SJCRH30 (cell line): ENCODE measurements around the gene OGFR. TPM values are rescaled to one million over a fixed set of nuclear protein-coding genes. Genes with fewer than 3 reads are reported as not detected.
A peak's percentile ranks its signal among the peaks of the same experiment; 100 is the strongest.
"Not testable (repeated sequence)": the region's sequence is repeated elsewhere in the genome, so short reads cannot be mapped to it uniquely, and the experiment has no call there.

ENCODE experiments used
- DNase-seq, 2 experiments: peaks; one replicate each; pipeline ENCODE4 v3.0.0-alpha.2; 2015 to 2020
- H3K27ac ChIP-seq: fragments of 250-450 bp; sonication (Bioruptor Pico); 2 replicates; pipeline ENCODE4 v1.5.1; 2020; ENCODE audit warnings: mild to moderate bottlenecking, moderate library complexity
- H3K27me3 ChIP-seq: fragments of 250-450 bp; sonication (Bioruptor Pico); 2 replicates; pipeline ENCODE4 v1.5.1; 2020; ENCODE audit warnings: mild to moderate bottlenecking, moderate library complexity
- H3K36me3 ChIP-seq: fragments of 250-450 bp; sonication (Bioruptor Pico); 2 replicates; pipeline ENCODE4 v1.5.1; 2020; ENCODE audit warnings: mild to moderate bottlenecking, moderate library complexity
- H3K4me1 ChIP-seq: fragments of 250-450 bp; sonication (Bioruptor Pico); 2 replicates; pipeline ENCODE4 v1.5.1; 2020; ENCODE audit warnings: mild to moderate bottlenecking, moderate library complexity
- H3K4me3 ChIP-seq: fragments of 250-450 bp; sonication (Bioruptor Pico); 2 replicates; pipeline ENCODE4 v1.5.1; 2020; ENCODE audit warnings: mild to moderate bottlenecking, moderate library complexity
- H3K9me3 ChIP-seq: fragments of 250-450 bp; sonication (Bioruptor Pico); replicated peaks from 2 replicates; pipeline ENCODE4 v1.5.1; 2020; ENCODE audit warnings: mild to moderate bottlenecking, moderate library complexity
- total RNA-seq: library from RNA; depleted of rRNA; stranded (reverse); fragments of >200 nt; shearing (Covaris generic); gene quantifications from 2 replicates; pipeline ENCODE4 v1.2.3, GENCODE V29; 2014

Gene OGFR
- total RNA-seq, 1 experiment from 2014 or later, result 49.0 TPM

DNA sequence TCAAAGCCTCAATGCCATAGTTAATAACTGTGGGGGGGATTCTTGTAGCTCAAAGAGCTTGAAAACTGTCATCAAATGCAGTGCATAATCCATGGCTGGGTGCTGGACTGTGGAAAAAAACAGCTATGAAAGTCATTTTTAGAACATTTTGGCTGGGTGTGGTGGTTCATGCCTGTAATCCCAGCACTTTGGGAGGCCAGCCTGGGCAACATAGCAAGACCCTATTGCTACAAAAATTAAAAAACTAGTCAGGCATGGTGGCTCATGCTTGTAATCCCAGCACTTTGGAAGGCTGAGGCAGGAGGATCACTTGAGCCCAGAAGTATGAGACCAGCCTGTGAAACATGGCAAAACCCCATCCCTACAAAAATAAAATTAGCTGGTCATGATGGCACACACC is 44.8 kb downstream of the OGFR start:
- H3K27ac ChIP-seq, result no peak overlapping the region
- H3K4me3 ChIP-seq, result no peak overlapping the region
- peaks cover 44% of the 10 kb centered on the region for H3K36me3 ChIP-seq
- no peaks in the 10 kb centered on the region for H3K4me1 ChIP-seq
- no peak for DNase-seq
- no peaks in the 10 kb centered on the region for H3K27me3 ChIP-seq
- H3K9me3 ChIP-seq, result no peaks in the 10 kb centered on the region

GRCh38 chr20:62850333-62850974 is 45.8 kb downstream of the OGFR start:
- Histone ChIP-seq H3K4me1 (no peaks in the 10 kb centered on the region), H3K9me3 (no peaks in the 10 kb centered on the region), H3K36me3 (peaks cover 48% of the 10 kb centered on the region), H3K4me3 (no peak overlapping the region), H3K27me3 (no peaks in the 10 kb centered on the region), H3K27ac (no peak overlapping the region)
- no peak for DNase-seq

DNA sequence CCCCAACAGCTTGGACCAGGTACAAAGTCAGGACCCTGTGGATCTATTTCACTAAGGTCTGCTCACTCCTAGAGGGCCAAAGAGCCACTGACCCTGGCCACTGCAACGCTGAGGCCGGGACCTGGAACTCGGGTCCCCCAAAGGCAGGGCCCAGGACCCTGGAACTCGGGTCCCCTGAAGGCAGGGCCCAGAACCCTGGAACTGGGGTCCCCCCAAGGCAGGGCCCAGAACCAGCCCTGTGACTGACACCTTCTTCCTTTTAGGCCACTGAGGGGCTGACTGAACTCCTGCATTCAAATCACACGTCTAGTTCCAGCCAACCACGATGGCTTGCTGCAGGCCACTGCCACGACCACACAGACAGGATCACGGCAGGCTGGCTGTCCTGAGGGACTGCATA is 47.6 kb downstream of the OGFR start:
- Histone ChIP-seq H3K27me3 (no peaks in the 10 kb centered on the region), H3K27ac (no peak overlapping the region), H3K9me3 (no peaks in the 10 kb centered on the region), H3K36me3 (peaks cover 59% of the 10 kb centered on the region), H3K4me1 (no peaks in the 10 kb centered on the region), H3K4me3 (no peak overlapping the region)
- DNase-seq, result no peak

DNA sequence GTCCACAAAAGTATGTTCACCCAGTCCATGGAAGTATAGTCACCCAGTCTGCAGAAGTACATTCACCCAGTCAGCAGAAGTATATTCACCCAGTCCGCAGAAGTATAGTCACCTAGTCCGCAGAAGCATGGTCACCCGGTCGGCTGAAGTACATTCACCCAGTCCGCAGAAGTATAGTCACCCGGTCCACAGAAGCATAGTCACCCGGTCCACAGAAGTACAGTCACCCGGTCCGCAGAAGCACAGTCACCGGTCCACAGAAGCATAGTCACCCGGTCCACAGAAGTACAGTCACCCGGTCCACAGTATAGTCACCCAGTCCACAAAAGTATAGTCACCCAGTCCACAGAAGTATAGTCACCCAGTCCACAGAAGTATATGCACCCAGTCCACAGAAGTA is 48.2 kb downstream of the OGFR start:
- H3K27me3 ChIP-seq, result no peaks in the 10 kb centered on the region
- no peak overlapping the region for H3K4me3 ChIP-seq
- H3K27ac ChIP-seq, result no peak overlapping the region
- no peaks in the 10 kb centered on the region for H3K9me3 ChIP-seq
- DNase-seq, result no peak
- peaks cover 63% of the 10 kb centered on the region for H3K36me3 ChIP-seq
- H3K4me1 ChIP-seq, result no peaks in the 10 kb centered on the region

DNA sequence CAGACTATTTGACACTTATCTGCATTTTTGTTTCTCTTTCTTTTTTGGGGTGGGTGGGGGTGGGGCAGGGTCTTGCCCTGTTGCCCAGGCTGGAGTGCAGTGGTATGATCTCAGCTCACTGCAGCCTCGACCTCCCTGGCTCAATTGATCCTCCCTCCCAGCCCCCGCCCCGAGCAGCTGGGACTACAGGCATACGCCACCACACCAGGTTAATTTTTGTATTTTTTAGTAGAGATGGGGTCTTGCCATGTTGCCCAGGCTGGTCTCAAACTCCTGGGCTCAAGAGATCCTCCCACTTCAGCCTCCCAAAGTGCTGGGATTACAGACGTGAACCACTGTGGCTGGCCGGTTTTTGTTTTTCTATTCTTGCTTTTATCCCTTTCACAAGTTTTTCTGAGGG is 48.7 kb downstream of the OGFR start:
- H3K36me3 ChIP-seq, result peaks cover 65% of the 10 kb centered on the region
- H3K9me3 ChIP-seq, H3K4me1 ChIP-seq, H3K4me3 ChIP-seq, H3K27ac ChIP-seq, H3K27me3 ChIP-seq, DNase-seq: not testable (repeated sequence)

- H3K4me1 ChIP-seq, result no peaks in the 10 kb centered on the region
- no peak overlapping the region for H3K4me3 ChIP-seq
- H3K27me3 ChIP-seq, result no peaks in the 10 kb centered on the region
- no peak overlapping the region for H3K27ac ChIP-seq
- DNase-seq, result no peak
- no peaks in the 10 kb centered on the region for H3K9me3 ChIP-seq
- H3K36me3 ChIP-seq, result peaks cover 68% of the 10 kb centered on the region
Measured at GRCh38 chr20:62854121-62854520, 49.5 kb downstream of the OGFR start.

- Histone ChIP-seq H3K27me3 (no peaks in the 10 kb centered on the region), H3K27ac (no peak overlapping the region), H3K4me1 (peaks cover 7% of the 10 kb centered on the region), H3K9me3 (no peaks in the 10 kb centered on the region), H3K36me3 (peaks cover 64% of the 10 kb centered on the region), H3K4me3 (no peak overlapping the region)
- no peak for DNase-seq
Measured at GRCh38 chr20:62855120-62855519, 50.5 kb downstream of the OGFR start.

- peaks cover 13% of the 10 kb centered on the region for H3K4me1 ChIP-seq
- H3K27me3 ChIP-seq, result no peaks in the 10 kb centered on the region
- H3K27ac ChIP-seq, result no peak overlapping the region
- DNase-seq, result no peak
- no peaks in the 10 kb centered on the region for H3K9me3 ChIP-seq
- H3K4me3 ChIP-seq, result no peak overlapping the region
- H3K36me3 ChIP-seq, result peaks cover 56% of the 10 kb centered on the region
Measured at GRCh38 chr20:62856931-62857619, 52.4 kb downstream of the OGFR start.

DNA sequence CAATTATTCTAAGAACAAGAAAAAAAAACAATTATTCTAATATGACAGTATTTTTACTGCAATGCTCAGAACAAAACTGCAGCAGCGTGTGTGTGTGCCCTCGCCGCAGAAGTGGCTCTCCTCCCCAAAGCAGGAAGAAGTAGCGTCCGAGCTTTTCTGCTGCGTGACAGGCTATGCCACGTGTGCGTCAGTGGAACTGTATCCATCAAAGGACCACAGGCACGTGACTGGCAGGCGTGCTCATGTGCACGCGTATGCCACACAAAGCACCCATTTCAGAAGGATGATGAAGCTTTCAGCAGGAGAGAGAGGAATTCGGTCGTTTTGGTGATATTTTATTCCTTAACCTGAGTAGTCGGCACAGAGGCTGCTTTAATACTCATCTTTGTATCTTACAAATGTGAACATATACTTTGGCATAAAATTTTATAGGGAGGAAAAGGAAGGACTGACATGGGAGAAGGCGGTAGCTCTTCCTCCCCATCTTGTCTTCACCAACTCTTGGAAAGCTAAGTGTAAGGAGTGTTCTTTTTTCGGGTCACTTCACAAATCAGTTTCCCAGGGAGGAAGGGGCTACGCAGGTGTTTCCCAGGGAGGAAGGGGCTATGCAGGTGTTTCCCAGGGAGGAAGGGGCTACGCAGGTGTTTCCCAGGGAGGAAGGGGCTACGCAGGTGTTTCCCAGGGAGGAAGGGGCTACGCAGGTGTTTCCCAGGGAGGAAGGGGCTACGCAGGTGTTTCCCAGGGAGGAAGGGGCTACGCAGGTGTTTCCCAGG is 53.6 kb downstream of the OGFR start:
- Histone ChIP-seq H3K27ac (no peak overlapping the region), H3K27me3 (no peaks in the 10 kb centered on the region), H3K9me3 (no peaks in the 10 kb centered on the region), H3K4me1 (peaks cover 13% of the 10 kb centered on the region), H3K4me3 (no peak overlapping the region), H3K36me3 (peaks cover 49% of the 10 kb centered on the region)
- no peak for DNase-seq

DNA sequence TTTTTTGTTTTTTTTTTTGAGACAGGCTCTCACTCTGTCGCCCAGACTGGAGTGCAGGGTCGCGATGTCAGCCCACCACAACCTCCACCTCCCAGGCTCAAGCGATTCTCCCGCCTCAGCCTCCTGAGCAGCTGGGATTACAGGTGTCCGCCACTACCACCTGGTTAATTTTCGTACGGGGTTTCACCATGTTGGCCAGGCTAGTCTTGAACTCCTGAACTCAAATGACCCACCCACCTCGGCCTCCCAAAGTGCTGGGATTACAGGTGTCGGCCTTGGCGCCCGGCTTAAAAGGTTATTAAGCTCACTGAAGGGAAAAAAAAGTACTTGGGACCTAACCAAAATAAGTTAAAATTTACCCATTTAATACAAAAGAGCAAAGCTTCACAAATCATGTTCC is 55.1 kb downstream of the OGFR start:
- Histone ChIP-seq H3K4me3 (no peak overlapping the region; the same call in 1 of the 2 replicates), H3K27ac (no peak overlapping the region), H3K9me3 (no peaks in the 10 kb centered on the region), H3K4me1 (peaks cover 13% of the 10 kb centered on the region), H3K36me3 (peaks cover 36% of the 10 kb centered on the region), H3K27me3 (no peaks in the 10 kb centered on the region)
- DNase-seq, result no peak

DNA sequence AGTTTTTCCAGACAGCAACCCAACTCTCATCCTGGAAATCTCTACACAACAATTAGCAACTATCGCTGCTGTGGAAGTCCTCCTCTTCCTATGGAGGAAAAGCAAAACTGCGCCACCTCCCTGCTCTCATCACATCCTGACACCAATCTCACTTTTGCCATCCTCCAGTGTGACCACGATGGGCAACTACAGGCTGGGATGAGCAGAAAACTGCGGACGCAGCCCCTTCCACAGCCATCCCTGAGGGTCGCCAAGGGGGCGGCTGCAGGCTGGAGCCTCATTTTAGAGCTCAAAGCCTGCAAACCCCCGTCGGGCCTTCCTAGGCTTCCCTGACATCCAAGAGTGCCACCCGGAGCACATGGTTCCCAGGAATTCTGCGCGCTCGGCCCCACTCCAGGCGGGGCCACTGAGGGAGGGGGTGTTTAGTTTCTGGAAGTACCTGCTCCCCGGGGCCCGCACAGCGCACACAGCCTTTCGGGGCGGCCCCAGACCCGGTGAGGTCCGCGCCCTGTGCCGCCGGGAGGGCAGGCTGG is 55.8 kb downstream of the OGFR start:
- H3K4me3 ChIP-seq, result peak overlapping the region; percentile 62
- H3K27ac ChIP-seq, result no peak overlapping the region
- H3K4me1 ChIP-seq, result peaks cover 13% of the 10 kb centered on the region
- H3K9me3 ChIP-seq, result no peaks in the 10 kb centered on the region
- H3K36me3 ChIP-seq, result peaks cover 30% of the 10 kb centered on the region
- DNase-seq, result no peak
- H3K27me3 ChIP-seq, result no peaks in the 10 kb centered on the region

- Histone ChIP-seq H3K36me3 (peaks cover 23% of the 10 kb centered on the region), H3K27me3 (no peaks in the 10 kb centered on the region), H3K4me3 (peak overlapping the region; percentile 62), H3K4me1 (peaks cover 13% of the 10 kb centered on the region), H3K27ac (no peak overlapping the region), H3K9me3 (no peaks in the 10 kb centered on the region)
- peak; percentile 54 to 61 for DNase-seq
Measured at GRCh38 chr20:62860924-62861691, 56.5 kb downstream of the OGFR start.

DNA sequence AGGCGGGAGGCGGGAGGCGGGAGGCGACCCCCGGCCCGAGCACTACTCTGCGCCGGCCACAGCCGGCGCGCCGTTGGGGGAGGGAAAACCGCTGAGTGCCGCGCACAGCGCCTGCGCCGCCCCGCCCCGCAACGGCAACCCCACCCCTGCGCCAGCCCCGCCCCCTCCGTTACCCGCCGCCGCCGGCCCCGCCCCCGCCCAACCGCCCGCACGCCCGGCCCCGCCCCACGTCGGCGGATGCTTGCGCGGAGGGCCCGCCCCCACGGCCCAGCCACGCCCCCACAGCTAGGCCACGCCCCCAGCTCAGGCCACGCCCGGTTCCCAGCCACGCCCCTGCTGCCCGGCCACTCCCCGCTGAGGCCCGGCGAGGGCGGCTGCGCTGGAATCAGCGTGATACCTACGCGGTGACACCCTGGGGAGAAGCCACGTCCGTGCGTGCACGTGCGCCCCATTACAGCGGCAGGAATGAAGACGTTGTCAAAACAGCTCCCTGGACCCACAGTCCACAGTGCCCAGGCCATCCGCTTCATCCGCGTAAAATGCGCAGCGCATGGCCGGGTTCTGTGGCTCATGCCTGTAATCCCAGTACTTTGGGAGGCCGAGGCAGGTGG is 57.2 kb downstream of the OGFR start, which contains the start of gene TCFL5:
Gene TCFL5, minus strand, starts transcription at position 97 of the 611 bp plus-strand sequence. CDS start 152 bp downstream, outside the sequence.
- H3K4me3 ChIP-seq, result peak within 1 kb of the TSS; percentile 62
- peaks cover 18% of the 10 kb centered on the region for H3K36me3 ChIP-seq
- no peaks in the 10 kb centered on the region for H3K27me3 ChIP-seq
- no peak within 1 kb of the TSS for H3K27ac ChIP-seq
- H3K4me1 ChIP-seq, result peaks cover 13% of the 10 kb centered on the region
- peak; percentile 96 for DNase-seq
- H3K9me3 ChIP-seq, result no peaks in the 10 kb centered on the region
